Stimulated activated CD4-positive, alpha-beta T cell treated with anti-CD3 and anti-CD28 coated beads, Interleukin-4, amount 100 ng/mL, for 1 hour (primary cell): Measurements from ENCODE around the gene GNL3.

Experiments used
- DNase-seq: peaks from one replicate; pipeline ENCODE4 v3.0.0-alpha.2; 2020

GNL3 gene

GRCh38 chr3:52690560-52690959 is 4.7 kb downstream of the GNL3 start:
- DNase-seq, result no peak

DNA sequence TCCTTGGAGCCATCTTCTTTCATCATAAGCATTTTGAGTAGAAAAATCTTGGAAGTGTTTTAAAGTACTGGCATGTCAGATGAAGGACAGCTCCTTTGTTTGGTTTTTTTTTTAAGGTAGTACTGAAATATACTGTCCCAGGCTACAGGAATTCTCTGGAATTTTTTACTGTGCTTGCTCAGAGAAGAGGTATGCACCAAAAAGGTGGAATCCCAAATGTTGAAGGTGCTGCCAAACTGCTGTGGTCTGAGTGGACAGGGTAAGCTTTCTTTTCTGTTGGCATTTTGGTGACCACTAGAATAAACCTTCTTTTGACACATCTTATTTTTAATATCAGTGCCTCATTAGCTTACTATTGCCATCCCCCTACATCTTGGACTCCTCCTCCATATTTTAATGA is 7.2 kb downstream of the GNL3 start:
- DNase-seq, result no peak

- DNase-seq, result no peak
These were observed 8.8 kb downstream of the GNL3 start for GRCh38 chr3:52694528-52695189.

DNA sequence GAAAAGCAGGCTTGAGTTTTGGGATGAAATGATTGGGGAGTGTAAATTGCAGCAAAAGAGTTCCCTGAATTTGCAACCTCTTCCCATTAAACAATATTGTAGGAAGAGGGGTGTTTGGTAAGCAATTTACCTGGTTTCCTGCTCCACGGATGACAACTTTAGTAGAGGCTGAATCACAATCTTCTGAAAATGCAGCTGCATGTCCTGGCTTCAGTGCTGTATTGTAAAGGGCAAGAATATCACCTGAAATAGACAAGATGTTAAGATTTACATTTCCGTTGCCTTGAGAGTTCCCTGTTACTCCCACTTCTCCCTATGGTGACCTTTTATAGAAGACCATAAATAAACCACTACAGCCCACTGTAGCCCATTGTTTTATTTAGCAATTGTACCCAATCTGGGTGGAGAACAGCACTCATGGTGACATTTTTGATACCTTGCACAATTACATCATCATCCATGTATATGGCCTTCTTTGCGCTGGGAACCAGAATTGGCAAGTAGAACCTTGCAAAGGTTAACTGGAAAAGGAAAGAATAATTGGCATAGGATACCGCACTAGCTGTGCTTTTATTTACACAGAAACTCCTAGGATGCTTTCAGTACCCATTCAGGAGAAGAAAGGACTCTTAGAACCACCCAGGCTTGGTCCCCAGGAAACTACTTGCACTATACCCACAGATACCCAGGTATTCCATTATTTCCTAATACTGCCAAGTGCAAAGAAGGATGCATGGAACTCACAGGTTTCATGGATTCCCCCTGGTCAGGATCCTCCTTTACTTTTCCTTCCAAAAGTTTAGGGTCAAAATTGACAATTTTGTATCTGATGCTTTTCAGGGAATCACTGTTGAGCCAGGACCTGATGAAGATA is 10.2 kb downstream of the GNL3 start:
- DNase-seq, result no peak

GRCh38 chr3:52696830-52697631 is 11.2 kb downstream of the GNL3 start:
- DNase-seq, result no peak

DNA sequence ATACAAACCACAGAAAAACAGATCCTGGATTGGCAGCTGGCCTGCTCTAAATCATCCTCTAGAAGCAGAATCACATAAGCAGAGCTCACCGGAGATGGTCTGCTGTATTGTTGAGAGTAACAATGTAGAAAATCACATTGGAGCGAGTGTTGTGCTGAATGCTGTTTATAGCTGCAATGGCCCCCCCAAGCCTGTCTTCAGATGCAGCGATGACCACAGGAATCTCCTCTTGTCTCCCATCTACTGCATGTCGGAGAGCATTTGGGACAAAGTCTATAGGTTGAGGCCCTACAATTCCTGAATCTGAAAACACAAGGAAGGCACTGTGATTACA is 11.8 kb downstream of the GNL3 start:
- DNase-seq, result no peak

DNA sequence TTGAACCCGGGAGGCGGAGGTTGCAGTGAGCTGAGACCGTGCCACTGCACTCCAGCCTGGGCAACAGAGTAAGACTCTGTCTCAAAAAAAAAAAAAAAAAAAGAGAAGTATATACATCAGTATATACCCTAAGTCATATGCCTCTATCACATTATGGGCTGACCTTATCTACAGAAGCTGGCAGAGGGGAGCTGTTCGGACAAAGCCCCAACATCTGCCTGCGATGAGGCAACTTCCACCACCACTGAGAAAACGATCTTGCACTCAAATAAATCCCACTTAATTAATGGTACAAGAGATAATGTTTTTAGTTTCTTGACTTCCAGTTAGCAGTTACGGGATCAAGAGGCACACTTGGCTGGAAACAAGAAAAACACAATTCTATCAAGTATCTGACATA is 17.5 kb downstream of the GNL3 start:
- no peak for DNase-seq

DNA sequence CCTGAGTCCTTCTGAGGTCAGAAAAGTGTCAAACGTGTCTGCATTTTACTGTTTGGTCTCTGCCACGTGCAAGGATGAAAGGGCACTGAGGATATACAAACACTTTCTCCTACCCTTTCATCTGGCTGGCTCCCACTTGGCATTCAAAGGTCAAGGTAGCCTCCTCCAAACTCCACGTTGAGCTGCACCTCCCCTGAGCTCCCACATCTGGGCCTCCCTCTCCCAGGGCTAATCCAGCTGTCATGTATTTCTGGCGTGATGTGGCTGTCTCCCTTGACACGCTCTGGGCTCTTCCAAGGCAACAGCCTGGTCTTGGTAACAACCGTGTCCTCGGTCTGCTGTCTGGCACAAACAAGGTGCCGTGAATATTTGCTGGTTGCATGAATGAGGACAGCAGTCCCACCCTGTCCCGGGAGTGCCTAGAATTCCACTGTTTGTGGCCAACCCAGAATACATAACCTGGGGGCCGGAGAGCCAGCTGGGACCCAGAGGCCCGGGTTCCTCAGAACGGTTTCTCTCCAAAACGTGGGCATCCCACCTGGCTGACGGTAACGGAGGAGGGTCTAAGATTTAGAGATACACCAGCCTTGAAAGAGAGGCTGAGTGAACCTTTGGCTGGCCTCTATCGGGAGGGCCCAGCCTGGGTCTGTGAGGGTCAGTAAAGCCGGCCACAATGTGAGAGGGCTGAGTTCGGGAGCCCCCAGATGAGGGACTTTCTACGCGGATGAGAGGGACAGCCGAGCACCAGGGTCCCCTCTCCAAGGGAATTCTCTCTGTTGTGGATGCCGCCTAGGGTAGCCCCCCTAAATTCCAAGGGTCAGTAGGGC is 19.0 kb downstream of the GNL3 start:
- DNase-seq, result peak; percentile 8

DNA sequence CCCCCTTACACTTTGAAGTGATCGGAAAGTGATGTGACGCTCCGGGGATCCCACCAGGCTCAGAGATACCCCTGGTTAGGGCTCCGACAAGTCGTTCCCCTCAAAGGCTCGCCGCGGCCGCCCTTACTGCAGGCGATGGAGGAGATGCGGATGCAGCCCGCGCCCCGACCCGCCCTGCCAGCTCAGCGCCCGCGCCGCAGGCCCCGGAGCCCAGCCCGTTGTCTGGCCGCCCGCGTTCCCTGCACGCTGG is 19.5 kb downstream of the GNL3 start:
- DNase-seq, result no peak

DNA sequence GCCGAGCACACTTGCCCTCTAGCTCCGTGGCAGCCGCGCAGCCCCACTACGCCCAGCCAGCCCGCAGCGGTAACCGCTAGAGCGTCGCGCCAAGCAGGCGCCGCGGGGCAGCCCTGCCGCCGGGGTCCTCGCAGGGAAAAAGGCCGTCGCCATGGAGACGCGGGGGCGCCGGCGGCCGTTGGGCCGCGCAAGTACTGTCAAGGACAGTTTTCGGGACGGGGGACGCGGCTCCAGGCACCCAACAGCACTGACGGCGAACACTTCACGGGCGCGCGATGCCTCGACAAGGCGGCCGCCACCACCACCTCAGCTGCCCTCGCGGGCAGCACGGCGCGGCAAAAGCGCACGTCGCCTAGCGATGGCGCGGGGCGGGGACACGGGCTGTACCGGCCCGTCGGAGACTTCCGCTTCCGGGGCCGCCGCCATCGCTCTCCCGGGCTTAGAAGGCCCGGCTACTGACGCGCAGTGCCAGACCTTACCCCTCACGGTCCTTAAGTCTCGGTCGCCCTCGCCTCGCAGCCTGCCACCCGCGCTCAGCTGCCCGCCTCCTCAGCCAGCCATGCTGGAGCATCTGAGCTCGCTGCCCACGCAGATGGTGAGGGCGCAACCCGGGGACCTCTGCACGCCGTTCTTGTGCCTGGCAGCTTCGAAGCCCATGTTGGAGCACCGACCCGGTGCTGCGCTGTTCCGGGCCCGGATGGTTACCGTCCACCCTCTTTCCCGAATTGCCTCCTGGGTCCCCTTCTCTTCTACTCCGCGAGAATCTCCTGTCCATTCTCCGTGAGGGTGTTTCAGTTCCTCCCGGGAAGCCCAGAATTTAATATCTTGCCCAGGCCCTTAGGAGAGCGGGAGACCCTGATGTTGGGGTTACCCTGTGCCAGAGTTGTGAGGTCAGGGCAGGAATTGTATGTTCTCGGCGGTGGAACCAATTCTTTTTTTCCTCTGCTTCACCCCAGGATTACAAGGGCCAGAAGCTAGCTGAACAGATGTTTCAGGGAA is 20.2 kb downstream of the GNL3 start, which contains the start of the genes GLT8D1 and SPCS1:
Gene GLT8D1, minus strand, starts transcription at position 104 of the 999 bp plus-strand sequence. CDS start 5,331 bp downstream, outside the sequence.
Gene SPCS1, plus strand, starts transcription at position 419 of the 999 bp plus-strand sequence. Its CDS starts 141 bp downstream, at position 560.
- peak; percentile 86 for DNase-seq

- DNase-seq, result no peak
These were observed 21.8 kb downstream of the GNL3 start for GRCh38 chr3:52707585-52707984.

DNA sequence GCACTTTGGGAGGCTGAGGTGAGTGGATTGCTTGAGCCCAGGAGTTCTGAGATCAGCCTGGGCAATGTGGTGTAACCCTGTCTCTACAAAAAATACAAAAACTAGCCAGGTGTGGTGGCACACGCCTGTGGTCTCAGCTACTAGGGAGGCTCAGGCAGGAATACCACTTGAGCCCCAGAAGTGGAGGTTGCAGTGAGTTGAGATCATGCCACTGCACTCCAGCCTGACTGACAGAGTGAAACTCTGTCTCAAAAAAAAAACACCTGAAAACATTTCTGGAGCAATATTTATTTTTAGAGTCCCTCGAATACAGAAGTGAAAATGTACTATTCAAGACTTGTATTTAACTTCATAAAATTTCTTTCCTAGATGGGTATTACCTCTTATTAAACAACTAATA is 24.7 kb downstream of the GNL3 start:
- no peak for DNase-seq

DNA sequence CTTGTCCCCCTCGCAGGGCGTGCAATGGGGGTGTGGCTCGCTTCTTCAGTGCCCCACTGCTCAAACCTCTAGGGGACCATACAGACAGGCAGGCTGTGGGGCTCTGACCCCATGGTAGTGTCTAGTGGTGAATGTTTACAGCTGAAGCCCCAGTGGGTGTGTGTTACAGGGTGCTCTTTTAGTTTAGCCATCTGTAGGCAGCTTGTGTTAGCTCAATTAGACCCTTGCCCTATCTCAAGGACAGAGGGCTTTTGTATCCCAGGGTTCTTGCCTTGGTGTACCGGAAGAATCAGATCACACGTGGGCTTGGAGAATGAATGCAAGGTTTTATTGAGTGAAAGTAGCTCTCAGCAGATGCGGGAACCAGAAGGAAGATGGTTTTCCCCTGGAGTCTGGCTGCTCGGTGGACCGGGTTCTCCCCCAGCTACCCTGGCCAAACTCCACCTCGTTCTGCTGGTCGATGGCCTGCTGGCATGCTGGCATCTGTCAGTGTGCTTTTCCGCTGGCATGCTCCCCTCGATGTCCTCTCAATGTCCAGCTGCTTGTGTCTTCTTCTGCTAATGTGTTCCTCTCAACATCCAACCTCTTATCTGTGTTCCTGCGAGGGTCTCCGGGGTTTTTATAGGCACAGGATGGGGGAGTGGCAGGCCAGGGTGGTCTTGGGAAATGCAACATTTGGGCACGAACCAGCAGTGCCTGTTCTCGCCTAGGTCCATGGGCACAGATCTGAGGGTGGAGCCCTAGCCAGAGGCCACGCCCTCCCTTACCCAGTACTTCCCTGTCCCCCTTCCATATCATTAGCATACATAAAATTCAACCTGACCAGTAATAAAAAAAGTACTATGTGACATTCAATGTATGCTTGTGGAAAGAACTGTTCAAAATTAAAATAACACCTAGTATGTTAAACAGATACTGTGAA is 26.7 kb downstream of the GNL3 start:
- no peak for DNase-seq

GRCh38 chr3:52714335-52715302 is 28.8 kb downstream of the GNL3 start:
- no peak for DNase-seq

DNA sequence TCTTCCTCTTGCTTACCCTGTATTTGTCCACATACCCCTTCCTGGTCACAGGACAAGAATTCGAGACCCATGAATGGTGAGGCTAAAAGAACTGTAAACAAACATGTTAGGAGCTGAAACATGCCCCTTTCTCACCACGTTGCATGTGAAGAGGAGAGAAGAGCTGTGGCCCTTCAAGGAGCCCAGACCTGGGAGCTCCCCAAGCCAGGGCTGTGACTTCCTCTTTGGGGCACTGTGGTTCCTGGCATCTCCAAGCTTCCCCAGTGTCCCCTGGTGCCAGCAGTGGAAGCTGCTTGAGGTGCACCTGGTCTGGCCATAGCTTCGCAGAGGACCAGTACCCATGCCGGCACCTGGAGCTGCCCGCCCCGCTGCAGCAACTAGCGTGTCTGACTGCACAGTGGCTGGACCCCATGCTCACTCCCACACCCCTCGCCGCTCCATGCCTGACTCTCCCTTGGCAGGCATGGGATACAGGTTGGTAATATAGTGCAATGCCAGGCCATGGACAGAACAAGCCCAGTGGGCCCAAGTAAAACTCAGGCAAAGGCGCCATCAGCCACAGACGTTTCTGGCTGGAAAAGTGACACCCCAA is 30.0 kb downstream of the GNL3 start:
- no peak for DNase-seq

GRCh38 chr3:52719618-52720017 is 33.8 kb downstream of the GNL3 start:
- no peak for DNase-seq

DNA sequence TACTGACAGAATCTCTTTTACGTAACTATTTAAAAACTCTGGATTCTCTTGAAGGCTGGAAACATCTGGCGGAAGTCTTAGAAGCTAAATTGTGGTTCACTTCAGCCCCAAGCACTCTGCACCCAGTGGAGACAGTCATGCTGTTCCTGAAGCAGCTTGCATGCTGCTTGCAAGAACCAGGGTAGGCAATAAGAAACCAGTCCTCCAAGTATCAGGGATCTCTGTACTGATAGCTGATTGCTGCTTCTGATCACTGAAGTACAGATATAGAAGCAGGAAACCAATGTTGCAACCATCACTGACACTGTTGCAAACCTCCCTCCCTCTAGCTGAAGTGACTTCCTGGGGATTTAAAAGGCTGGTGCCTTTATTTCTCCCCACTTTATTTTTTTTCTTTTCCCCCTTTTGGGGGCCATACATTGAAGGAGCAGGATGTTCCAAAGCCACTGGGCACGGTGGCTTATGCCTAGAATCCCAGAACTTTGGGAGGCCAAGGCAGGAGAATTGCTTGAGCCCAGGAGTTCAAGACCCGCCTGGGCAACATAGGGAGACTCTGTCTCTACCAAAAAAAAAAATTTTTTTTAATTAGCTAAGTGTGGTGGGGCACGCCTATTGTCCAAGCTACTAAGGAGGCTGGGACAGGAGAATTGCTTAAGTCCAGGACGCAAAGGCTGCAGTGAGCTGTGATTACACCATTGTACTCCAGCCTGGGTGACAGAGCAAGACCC is 35.3 kb downstream of the GNL3 start:
- DNase-seq, result no peak

DNA sequence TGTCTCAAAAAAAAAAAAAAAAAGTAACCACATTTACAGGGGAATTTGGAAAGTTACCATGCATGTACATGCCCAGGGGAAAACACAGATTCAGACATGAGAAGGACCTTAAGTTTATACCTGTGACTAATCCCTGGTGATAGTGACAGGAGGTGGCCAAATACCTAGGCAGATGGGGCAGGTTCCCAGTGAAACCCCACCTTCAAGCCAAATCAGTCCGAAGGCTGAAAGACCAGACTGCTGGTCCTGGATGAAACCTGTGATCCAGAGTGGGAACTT is 35.8 kb downstream of the GNL3 start:
- no peak for DNase-seq
